SH-SY5Y (cell line): ENCODE data around the gene CST2.

Source experiments
- GATA2 ChIP-seq: IDR thresholded peaks from 2 replicates; pipeline ENCODE4 v1.6.1; 2011; ENCODE audit warnings: mild to moderate bottlenecking, low read depth, low read length
- GATA3 ChIP-seq: IDR thresholded peaks from 2 replicates; pipeline ENCODE4 v1.6.1; 2011; ENCODE audit warnings: low read depth, mild to moderate bottlenecking, low read length, moderate library complexity

GRCh38 chr20:23795526-23795925 is 31.0 kb downstream of the CST2 start:
- TF ChIP-seq GATA3, result no peak
- no peak for TF ChIP-seq GATA2
